Fibroblast of skin of scalp (primary cell): ENCODE measurements around the gene YARS1.

Experiments
- DNase-seq: peaks from one replicate; pipeline ENCODE4 v3.0.0-alpha.2; 2013

YARS1 gene

DNA sequence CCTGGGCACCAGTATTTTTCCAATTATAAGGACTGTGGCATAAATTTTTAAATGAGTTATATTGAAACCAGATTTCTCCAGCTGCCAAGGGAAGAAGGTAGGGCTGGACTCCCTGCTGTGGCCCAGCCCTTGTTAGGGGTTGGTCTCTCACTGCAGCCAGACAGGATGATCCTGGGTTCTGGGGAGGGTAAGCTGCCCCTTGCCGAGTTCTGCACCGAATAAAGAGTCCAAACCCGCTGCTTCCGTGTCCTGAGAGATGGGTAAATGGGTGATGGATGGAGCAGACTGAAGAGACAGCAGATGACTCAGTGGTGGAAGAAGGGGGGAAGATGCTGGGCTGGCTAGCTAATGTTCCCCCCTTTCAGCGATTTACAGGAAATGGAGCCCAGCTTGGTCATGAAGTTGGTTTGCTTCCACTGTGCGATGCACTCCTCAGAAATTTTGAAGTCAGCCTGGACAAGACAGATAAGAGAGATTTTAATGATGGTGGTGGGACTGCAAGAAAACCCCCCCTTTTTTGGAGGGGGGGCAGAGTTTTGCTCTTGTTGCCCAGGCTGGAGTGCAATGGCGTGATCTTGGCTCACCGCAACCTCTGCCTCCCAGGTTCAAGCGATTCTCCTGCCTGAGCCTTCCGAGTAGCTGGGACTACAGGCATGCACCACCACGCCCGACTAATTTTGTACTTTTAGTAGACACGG, 41.4 kb downstream of the YARS1 start:
- peak; percentile 81 for DNase-seq

DNA sequence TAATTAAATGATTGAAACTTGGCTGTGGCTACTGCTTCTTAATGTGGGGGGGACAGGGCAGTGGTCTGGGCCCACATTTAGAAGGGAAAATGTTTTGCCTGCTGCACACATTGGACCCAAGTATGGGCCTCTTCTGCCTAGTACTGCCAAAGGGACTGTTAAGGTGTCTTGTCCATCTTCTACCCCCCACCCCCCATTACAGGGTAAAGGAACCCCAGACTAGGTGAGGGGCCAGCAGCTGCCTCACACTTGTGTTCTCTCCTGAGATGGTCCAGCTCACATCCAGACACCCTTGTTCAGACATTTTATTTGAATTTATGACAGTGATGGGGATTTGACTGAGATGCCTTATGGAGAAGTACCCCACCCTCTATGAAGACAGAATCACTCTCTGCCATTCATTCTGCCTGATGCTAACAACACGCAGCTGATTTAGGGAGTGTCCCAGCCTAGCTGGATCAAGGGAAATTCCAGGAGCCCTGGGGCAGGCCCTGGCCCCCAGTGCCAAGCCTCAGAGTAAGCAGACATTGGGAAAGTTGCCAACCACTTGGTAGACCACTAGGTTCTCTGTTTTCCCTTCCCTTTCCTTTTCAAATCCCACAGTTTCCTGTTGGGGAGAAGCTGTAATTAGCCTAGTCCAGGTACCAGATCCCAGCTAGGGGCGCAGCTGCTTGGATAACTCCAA, 42.1 kb downstream of the YARS1 start:
- peak; percentile 81 for DNase-seq

DNA sequence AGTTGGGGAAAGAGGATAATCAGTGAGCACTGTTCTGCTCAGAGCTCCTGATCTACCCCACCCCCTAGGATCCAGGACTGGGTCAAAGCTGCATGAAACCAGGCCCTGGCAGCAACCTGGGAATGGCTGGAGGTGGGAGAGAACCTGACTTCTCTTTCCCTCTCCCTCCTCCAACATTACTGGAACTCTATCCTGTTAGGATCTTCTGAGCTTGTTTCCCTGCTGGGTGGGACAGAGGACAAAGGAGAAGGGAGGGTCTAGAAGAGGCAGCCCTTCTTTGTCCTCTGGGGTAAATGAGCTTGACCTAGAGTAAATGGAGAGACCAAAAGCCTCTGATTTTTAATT, 42.7 kb downstream of the YARS1 start:
- DNase-seq, result no peak

DNA sequence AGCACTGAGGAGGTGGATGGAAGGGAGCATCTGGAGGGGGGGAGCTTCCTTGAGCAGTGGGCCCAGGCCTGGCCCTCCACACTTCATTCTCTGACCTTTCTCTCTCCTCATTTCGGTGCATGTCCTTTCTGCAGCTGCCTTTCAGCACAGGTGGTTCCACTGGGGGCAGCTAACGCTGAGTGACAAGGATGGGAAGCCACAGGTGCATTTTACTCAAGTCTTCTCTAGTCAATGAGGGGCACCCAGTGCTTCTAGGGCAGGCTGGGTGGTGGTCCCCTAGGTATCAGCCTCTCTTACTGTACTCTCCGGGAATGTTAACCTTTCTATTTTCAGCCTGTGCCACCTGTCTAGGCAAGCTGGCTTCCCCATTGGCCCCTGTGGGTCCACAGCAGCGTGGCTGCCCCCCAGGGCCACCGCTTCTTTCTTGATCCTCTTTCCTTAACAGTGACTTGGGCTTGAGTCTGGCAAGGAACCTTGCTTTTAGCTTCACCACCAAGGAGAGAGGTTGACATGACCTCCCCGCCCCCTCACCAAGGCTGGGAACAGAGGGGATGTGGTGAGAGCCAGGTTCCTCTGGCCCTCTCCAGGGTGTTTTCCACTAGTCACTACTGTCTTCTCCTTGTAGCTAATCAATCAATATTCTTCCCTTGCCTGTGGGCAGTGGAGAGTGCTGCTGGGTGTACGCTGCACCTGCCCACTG, 43.2 kb downstream of the YARS1 start:
- DNase-seq, result no peak

- DNase-seq, result peak; percentile 71
These were observed 44.0 kb downstream of the YARS1 start for GRCh38 chr1:32773018-32773763.

DNA sequence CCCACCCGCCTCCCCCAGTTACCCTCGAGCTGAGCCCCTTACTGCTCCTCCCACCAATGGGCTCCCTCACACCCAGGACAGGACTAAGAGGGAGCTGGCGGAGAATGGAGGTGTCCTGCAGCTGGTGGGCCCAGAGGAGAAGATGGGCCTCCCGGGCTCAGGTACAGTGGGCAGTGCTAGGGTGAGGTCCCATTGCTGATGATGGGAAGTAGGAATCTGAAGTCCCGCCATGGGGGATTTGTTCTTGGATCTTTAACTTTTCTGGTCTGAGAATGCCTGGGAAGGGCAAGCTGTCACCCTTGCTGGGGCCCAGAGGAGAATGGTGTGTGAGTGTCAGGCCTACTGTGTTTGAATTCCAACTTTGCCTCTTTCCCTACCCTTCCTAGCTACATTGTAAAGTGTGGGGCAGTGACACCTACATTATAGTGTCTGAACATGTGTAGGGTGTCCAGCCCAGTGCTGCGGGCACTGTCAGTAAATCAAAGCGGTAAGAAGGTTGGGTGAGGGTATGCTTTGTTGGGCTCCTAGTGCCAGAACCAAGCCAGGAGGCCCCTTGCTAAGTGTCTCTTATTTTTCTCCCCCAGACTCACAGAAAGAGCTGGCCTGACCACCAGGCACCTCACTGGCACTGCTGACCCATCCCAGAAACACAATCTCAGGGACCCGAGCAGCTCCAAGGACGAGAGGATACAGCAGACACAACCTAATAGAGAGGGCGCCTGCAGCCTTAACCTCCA, 44.7 kb downstream of the YARS1 start:
- DNase-seq, result no peak

DNA sequence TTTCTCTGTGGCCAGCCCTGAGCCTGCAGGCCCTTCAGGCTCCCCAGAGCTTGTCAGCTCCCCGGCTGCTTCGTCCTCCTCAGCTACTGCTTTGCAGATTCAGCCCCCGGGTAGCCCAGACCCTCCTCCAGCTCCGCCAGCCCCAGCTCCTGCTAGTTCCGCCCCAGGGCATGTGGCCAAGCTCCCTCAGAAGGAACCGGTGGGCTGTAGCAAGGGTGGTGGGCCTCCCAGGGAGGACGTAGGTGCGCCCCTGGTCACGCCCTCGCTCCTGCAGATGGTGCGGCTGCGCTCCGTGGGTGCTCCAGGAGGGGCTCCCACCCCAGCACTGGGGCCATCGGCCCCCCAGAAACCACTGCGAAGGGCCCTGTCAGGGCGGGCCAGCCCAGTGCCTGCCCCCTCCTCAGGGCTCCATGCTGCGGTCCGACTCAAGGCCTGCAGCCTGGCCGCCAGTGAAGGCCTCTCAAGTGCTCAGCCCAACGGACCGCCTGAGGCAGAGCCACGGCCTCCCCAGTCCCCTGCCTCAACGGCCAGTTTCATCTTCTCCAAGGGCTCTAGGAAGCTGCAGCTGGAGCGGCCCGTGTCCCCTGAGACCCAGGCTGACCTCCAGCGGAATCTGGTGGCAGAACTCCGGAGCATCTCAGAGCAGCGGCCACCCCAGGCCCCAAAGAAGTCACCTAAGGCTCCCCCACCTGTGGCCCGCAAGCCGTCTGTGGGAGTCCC, 45.4 kb downstream of the YARS1 start:
- no peak for DNase-seq

DNA sequence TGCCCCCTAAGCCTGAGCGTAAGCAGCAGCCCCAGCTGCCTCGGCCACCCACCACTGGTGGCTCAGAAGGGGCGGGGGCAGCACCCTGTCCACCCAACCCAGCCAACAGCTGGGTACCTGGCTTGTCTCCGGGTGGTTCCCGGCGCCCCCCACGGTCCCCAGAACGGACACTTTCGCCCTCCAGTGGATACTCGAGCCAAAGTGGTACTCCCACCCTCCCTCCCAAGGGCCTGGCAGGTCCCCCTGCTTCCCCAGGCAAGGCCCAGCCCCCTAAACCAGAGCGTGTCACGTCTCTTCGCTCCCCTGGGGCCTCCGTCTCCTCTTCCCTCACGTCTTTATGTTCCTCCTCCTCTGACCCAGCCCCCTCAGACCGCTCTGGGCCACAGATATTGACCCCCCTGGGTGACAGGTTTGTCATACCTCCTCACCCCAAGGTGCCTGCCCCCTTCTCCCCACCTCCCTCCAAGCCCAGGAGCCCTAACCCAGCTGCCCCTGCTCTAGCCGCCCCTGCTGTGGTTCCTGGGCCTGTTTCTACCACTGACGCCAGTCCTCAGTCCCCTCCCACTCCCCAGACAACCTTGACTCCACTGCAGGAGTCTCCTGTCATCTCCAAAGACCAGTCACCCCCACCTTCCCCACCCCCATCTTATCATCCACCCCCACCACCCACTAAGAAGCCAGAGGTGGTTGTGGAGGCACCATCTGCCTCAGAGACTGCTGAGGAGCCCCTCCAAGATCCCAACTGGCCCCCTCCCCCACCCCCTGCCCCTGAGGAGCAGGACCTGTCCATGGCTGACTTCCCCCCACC, 46.2 kb downstream of the YARS1 start:
- DNase-seq, result no peak

- DNase-seq, result no peak
These were observed 46.9 kb downstream of the YARS1 start for GRCh38 chr1:32770221-32770731.

DNA sequence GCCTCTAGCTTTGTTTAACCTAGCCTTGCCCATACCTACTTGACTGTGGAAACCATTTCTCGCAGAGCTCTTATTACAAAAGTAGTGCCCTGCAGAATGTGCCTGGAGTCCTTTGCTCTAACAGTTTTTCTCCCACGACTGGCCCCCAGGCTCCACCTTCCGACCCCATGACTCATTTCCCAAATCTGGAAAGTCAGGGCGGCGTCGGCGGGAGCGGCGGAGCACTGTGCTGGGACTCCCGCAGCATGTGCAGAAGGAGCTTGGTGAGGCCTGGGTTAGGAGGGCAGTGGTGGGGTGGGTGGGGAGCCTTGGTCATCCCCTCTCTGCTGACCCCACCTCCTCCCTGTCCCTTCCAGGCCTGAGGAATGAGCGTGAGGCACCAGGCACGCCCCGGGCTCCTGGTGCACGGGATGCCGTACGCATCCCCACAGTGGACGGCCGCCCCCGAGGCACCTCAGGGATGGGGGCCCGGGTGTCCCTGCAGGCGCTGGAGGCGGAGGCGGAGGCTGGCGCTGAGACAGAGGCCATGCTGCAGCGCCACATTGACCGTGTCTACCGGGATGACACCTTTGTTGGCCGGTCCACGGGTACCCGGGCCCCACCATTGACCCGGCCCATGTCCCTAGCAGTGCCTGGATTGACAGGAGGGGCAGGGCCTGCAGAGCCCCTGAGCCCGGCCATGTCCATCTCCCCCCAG, 47.5 kb downstream of the YARS1 start:
- DNase-seq, result peak; percentile 67

DNA sequence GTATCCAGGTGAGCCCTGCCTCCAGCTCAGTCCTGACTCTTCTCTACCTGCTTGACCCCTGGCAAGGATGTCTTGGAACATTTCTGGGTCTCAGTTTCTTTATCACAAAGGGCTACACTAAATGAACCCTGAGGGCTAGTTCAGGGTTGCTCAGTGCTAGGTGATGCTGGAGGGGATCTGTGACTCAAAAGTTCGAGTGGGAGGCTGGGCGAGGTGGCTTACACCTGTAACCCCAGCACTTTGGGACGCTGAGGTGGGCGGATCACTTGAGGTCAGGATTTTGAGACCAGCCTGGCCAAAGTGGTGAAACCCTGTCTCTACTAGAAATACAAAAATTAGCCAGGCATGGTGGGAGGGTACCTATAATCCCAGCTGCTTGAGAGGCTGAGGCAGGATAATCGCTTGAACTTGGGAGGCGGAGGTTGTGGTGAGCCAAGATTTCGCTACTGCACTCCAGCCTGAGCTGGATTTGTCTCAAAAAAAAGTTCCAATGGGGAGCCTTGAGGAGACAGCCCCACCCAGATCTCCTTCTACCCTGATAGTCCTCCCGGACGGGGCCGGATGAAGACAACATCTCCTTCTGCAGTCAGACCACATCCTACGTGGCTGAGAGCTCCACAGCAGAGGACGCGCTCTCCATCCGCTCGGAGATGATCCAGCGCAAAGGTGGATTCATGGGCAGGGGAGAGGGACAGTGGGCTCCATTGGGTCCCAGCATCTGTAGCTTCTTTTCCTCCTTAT, 48.9 kb downstream of the YARS1 start:
- no peak for DNase-seq

DNA sequence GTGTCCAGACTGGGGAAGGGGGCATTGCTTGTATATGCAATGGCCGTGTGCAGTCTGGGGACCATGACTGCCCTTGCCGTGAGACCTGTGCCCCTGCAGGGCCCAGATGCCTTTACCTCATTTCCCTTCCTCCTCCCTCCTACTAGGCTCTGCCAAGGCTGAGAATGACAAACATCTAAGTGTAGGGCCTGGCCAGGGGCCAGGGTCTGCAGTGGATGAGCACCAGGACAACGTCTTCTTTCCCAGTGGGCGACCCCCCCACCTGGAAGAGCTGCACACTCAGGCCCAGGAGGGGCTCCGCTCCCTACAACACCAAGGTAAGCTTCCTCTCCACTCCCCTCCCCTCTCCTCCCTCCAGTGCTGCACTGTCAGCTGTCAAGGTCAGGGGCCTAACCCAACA, 49.5 kb downstream of the YARS1 start:
- DNase-seq, result no peak

DNA sequence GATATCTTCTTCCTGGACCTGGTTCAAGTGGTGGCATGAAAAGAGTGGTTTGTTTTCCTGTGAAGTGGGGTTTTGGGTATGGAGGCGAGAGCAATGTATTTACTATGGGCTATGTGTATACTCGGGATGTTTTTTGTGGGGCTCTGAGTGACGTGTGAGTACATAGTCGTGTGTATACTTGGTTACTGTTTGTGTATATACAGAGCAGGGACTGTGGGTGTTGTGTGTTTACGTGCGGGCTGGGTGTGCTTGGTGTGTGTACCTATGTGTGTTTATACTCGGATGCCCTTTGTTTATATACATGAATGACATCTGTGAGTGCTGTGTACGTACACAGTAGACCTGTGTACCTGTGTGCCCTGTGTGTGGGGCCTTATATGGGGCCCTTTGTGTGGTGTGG, 50.0 kb downstream of the YARS1 start:
- DNase-seq, result no peak

- DNase-seq, result no peak
These were observed 50.7 kb downstream of the YARS1 start for GRCh38 chr1:32766328-32766972.

- no peak for DNase-seq
These were observed 51.4 kb downstream of the YARS1 start for GRCh38 chr1:32765570-32766327.

DNA sequence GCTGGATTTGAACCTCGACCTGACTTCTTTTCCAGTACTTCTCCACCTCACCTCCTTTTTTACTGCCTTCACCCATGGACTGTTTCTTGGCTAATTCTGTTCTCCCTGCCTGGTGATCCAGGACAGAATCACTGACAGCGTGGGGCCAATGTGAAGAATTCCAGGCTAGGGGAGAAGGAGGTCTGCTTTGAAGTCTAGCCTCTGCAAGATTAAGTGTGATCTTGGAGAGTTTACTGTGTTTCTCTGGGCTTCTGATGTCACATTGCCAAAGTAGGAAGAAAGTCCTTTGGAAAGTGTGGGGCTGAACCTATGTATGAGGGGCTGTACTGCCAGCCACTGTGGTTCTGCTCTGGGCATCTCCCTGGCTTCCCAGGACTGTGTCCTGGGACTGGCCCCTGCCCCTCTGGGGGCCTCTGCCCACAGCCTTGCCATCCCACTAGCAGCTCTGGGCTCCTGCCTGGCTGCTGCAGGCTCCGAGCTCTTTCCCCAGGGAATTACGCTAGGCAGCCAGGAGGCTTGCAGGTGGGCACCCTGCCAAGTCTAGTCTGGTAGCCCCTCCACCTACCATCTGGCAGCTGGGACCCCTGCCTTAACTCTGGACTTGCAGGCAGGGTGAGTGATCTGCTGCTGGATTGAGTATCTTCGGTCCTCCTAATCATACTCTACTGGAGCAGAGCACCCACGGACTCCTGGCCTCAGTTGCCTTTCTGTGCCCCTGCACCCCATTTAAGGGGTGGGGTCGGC, 52.2 kb downstream of the YARS1 start:
- DNase-seq, result no peak

- DNase-seq, result no peak
These were observed 53.9 kb downstream of the YARS1 start for GRCh38 chr1:32763221-32763620.
